ENCODE data around the gene SATL1. TPM values are rescaled to one million over a fixed set of nuclear protein-coding genes. Genes with fewer than 3 reads are reported as not detected.

SATL1 gene
- total and polyA plus RNA-seq, 8 donors: not detected

DNA sequence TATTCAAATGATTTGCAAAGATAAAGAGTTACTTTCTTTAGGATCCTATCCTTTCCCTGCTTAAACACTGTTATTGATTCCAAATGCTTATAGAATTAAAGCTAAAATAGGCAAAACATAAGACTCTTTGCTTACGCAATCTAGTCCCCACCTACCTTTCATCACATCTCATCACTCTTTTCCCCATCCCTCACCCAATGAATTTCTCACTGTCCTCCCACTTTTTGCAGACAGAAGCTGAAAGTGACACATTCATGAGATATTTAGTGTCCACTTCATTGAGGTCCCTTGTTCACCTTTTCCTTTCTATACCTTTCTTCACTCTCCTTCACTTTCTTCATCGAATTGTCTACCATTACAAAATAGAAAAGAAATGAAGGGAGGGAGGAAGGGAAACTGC is 424 bp downstream of the SATL1 start:
- Histone ChIP-seq H3K27ac (peak overlapping the region in 1 of 5 donors; percentile 72), H3K36me3 (no peaks in the 10 kb centered on the region), H3K27me3 (peaks cover 0 to 6% (median 0%) of the 10 kb centered on the region in 3 donors), H3K4me3 (peak overlapping the region; percentile 49 to 61 (median 54)), H3K9me3 (no peaks in the 10 kb centered on the region), H3K4me1 (no peaks in the 10 kb centered on the region)
- no peak for TF ChIP-seq POLR2A (IDR thresholded peaks at IDR 0.05)
- TF ChIP-seq EP300 (IDR thresholded peaks at IDR 0.05): no peak
- no peak for TF ChIP-seq CTCF (IDR thresholded peaks at IDR 0.05)
- TF ChIP-seq POLR2AphosphoS5 (IDR thresholded peaks at IDR 0.05): no peak
- peak in 1 of 2 donors; percentile 7 for DNase-seq
- 29 to 63% (median 39%) methylated on average over 2 of the region's 2 CpGs for WGBS, 5 donors
- intact Hi-C loops (cut with DNase I; ENCODE audit: low total_unique reads): no loop called here

- Histone ChIP-seq H3K27me3 (no peaks in the 10 kb centered on the region), H3K4me1 (no peaks in the 10 kb centered on the region), H3K9me3 (peaks cover 0 to 8% (median 0%) of the 10 kb centered on the region in 4 donors), H3K36me3 (no peaks in the 10 kb centered on the region), H3K27ac (no peak overlapping the region), H3K4me3 (no peak overlapping the region)
- intact Hi-C loops (cut with DNase I; ENCODE audit: low total_unique reads): no loop called here
- 54 to 82% (median 62%) methylated on average over 2 of the region's 2 CpGs for WGBS, 5 donors
- no peak for DNase-seq
- TF ChIP-seq CTCF (IDR thresholded peaks at IDR 0.05) (no peak), EP300 (IDR thresholded peaks at IDR 0.05) (no peak), POLR2A (IDR thresholded peaks at IDR 0.05) (no peak), POLR2AphosphoS5 (IDR thresholded peaks at IDR 0.05) (no peak)
Measured at GRCh38 chrX:85223359-85223758, 20.2 kb downstream of the SATL1 start.

DNA sequence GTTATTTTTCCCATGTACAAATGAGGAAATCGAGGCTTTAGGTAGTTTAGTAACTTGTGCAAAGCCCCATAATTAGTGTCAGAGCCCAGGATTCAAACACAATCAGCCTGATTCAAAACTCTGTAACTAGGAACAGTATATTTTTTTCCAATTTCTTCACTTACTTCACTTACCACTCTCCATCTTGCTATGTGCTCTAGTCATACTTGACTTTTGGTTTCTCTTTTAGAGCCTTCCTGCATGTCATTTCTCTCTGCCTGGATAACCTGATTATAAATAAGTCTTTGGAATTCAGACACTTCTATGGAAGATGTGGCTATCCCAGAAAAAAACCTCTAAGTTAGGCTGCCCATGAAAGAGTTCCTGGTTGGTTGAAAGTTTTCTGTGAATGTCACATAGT is 22.2 kb downstream of the SATL1 start:
- WGBS, 5 donors: 45 to 73% (median 73%) methylated on average over 1 of the region's 1 CpG
- H3K4me3 ChIP-seq: no peak overlapping the region
- no peak for DNase-seq
- H3K36me3 ChIP-seq: no peaks in the 10 kb centered on the region
- H3K27me3 ChIP-seq: no peaks in the 10 kb centered on the region
- intact Hi-C loops (cut with DNase I; ENCODE audit: low total_unique reads): no loop called here
- TF ChIP-seq EP300 (IDR thresholded peaks at IDR 0.05) (no peak), POLR2A (IDR thresholded peaks at IDR 0.05) (no peak), POLR2AphosphoS5 (IDR thresholded peaks at IDR 0.05) (no peak), CTCF (IDR thresholded peaks at IDR 0.05) (no peak)
- no peaks in the 10 kb centered on the region for H3K4me1 ChIP-seq
- H3K9me3 ChIP-seq: no peaks in the 10 kb centered on the region
- H3K27ac ChIP-seq: no peak overlapping the region

- TF ChIP-seq CTCF (IDR thresholded peaks at IDR 0.05): no peak
- no peak for TF ChIP-seq POLR2AphosphoS5 (IDR thresholded peaks at IDR 0.05)
- TF ChIP-seq EP300 (IDR thresholded peaks at IDR 0.05): no peak
- TF ChIP-seq POLR2A (IDR thresholded peaks at IDR 0.05): no peak
- H3K4me1 ChIP-seq: no peaks in the 10 kb centered on the region
- no peaks in the 10 kb centered on the region for H3K36me3 ChIP-seq
- WGBS, 5 donors: 47 to 89% (median 74%) methylated on average over 1 of the region's 1 CpG
- no peaks in the 10 kb centered on the region for H3K9me3 ChIP-seq
- intact Hi-C loops (cut with DNase I; ENCODE audit: low total_unique reads): no loop called here
- no peak overlapping the region for H3K4me3 ChIP-seq
- no peak overlapping the region for H3K27ac ChIP-seq
- DNase-seq: no peak
- no peaks in the 10 kb centered on the region for H3K27me3 ChIP-seq
Measured at GRCh38 chrX:85215946-85216345, 27.6 kb downstream of the SATL1 start.
